GM18526 (cell line): ENCODE measurements around the gene RNF157.

Source experiments
- POLR2A ChIP-seq: IDR thresholded peaks from 3 replicates; pipeline ENCODE4 v1.6.1; 2011; ENCODE audit not compliant: insufficient read length; ENCODE audit errors: extremely low read depth

Gene RNF157

DNA sequence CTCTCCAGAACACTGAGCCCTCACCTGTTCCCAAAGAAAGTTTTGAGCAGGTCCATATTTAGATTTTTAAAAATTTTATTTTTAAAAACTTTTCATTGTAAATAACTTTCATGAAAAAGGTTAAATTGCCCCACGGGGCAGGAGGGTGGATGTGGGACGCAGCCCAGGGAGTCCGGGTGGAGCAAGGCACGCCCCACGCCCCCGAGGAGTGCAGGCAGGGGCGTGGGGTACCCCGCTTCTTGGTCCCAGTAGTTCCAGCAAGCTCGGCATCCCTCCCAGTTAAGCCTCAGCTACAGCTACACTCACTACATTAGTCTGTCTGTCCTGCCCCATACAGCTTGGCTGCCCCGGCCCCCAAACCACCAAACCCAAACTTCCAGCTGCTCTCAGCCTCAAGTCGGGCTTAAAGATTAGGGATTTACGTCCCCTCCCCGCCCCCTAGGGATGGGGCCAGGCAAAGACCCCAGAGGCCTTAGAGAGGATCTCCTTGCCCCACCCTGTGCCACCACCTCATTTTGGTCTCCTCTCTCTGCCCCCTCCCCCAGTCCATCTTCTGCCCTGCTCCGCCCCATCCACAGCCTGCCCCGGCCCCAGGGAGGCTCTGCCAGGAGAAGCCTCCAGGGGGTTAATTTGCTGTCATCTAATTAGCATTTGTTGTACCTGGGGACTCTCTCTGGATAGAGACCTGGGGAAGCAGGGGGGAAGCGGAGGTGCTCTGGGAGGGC, 103.9 kb downstream of the RNF157 start:
- TF ChIP-seq POLR2A = no peak

DNA sequence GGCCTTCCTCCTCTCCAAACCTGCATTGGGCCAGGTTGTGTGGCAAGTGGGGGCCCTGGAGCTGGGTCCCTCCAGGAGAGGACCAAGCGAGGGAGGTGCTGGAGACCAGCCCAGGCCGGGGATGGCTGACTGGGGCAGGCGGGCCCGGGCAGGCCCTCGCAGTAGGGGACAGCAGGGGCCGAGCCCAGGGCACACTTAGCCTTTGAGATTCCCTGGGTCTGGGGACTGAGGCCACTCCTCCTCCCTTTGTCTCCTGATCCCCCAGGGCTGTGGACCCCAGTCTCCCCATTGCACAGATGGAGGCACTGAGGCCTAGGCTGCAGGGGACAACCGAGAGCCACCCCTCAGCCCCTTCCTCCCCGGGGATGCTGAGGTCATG, 104.5 kb downstream of the RNF157 start:
- TF ChIP-seq POLR2A = no peak

DNA sequence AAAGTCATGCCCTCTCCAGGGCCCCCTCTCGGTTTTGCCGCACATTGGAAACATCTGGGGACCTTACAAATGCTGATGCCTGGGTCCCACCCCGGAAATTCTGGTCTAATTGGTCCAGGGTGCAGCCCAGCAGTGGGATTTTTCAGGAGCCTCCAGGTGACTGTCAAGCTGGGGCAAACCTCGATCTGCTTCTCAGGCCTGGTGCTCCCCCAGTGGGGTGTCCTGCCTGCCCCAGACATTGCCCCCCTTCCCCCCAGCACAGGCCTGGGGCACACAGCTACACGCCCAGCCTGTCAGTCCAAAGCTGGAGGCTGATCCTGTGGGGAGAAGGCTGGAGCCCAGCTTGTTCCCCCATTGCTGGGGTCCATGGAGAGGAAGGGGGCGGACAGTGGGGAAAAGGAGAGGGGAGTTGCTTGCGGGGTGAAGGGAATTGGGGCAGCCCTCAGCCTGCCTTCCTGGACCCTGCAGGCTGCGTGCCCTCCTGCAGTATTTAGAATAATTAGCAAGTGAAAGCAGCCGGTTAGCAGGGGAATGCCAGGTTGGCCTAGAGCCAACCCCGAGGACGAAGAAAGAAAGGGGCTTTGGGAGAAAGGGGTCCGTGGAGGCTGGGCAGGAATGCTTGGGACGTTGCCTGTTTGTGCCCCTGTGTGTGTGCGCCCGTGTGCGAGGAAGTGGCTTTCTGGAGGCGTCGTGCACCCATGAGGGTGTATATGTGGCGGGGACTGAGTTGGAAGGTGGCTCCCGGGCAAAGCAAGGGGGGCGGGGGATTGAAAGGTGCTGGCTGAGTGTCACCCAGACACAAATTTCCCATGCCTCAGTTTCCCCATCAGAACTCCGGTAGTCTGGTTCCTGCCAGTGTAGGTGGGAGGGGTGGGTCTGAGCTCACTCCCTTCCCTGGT, 105.1 kb downstream of the RNF157 start:
- TF ChIP-seq POLR2A = no peak

DNA sequence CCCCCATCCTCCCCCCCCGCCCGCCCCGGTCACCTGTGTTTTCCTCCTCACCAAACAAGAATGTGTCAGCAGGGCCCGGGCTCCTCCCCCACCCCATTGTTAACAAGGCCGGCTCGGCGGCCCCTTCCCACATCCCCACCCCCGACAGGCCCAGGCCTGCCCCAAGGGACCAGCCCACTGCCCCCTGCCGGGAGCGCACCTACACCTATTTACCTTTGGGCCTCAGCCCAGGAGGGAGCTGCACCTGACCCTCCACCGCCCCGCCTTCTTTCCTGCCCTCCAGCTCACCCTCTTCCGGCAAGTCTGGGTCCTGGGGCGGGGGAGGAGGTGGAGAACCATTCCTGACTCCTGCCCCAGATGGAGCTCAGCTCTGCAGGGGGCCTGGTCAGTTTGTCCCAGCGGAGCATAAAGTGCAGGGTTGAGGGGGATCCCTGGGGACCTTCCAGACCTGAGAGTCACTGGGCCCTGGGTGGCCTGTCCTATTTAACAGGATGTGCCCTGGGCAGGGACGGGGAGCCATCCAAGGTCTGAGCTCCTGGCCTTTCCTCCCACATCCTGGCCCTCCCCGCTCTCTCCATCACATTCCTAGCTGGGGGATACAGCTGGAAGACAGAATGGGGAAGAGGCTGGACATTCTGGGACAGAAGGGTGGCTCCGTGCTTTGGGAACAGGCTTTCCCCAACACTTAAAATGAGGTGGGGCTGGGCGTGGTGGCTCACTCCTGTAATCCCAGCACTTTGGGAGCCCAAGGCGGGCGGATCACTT, 107.5 kb downstream of the RNF157 start:
- TF ChIP-seq POLR2A = no peak

DNA sequence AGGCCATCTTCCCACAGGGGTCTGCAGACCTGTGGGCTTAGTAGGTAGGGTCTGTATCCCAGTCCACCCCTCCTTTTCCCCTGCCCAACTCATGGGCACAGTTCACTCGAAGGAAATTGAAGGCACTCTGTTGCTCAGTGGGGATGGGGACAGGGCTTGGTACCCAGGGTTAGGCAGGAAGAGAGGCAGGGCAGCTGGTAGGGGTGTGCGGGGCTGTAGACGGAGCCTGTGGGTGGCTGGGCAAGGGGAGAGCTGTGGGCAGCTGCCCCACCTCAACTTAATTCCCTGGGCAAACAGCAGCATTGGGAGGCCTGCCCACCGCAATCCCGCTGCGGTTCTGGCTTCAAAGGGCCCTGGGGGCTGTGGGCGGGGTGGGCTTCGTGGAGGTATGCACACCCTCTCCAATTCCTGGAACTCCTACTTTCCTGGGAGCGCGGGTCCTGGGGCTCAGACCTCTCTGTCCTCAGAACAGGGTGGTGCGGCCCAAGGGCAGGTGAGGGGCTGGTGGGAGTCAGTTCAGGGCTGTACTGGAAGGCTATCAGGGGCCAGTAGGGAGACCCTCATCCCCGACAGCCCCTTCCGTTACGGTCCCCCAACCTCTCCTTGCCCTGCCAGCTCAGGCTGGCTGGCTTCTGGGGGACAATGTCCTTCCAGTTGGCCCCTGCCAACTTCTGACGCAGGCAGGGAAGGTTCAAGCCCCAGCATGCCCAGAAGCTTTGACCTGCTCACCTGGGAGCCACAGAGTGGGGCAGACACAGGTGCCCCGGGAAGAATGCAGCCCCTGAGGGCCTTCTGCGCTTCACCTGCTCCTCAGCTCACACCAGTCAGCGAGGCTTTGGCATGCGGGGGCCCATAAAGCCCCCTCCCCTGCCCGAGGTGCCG, 108.4 kb downstream of the RNF157 start:
- TF ChIP-seq POLR2A = no peak

DNA sequence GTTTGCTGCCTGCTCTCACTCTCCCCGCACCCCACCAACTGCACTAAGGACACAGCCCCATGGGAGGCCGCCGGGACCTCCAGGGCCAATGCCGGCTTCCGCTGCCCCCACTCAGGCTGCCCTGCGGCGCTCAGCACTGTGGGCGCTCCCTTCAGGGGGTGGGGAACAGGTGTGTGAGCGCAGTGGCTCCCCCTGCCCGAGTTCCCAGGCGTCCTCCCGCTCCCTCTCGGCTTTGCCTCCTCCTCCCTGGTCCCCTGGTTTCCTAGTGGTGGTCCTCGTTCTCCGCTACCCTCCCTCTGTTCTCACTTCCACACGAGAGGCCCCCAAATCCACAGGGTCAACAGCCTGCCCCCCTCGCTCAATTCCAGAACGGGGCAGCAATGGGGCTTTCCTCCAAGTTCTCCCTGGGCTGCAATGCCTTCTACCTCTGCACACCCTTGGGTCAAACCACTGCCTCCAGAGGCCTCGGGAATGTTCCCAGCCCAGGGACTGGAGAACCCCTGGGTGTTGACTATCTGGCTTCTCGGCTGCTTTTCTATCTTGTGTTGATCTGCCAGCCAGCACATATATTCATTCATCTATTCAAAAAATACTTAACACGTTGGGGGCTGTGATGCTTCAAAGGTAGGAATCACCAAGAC, 109.1 kb downstream of the RNF157 start:
- TF ChIP-seq POLR2A = no peak

DNA sequence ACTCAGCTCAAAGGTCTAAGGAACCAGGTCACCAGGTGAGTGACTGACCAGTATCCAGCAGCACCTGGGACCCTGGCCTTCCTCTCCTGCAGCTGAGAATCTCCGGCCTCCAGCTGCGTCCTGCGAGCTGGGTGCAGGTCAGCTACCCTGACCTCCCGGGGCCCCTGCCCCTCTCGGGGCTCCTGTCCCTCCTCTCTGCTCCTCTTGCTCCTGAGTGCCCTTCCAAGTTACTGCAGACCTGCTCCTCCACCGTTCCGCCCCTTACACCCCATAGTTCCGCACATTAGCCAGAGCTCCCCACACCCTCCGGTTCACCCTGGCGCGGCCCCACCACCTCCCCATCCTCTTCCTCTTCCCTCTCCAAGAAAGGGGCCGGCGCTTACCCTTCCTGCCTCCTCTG, 109.8 kb downstream of the RNF157 start:
- no peak for TF ChIP-seq POLR2A

DNA sequence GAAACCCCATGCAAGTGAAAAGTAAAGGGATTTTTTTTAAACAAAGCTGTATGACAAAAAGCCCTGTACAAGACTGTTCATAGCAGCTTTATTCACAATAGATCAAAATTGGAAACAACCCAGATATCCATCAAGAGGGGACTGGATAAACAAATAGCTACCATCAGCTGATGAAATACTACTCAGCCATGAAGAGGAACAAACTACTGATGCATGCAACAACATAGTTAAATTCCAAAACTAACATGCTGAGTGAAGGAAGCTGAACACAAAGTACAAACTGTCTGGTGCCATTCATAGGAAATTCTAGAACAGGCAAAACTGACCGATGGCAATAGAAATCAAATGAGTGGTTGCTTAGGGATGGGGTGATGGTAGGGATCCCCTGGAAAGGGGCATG, 114.4 kb downstream of the RNF157 start:
- no peak for TF ChIP-seq POLR2A

DNA sequence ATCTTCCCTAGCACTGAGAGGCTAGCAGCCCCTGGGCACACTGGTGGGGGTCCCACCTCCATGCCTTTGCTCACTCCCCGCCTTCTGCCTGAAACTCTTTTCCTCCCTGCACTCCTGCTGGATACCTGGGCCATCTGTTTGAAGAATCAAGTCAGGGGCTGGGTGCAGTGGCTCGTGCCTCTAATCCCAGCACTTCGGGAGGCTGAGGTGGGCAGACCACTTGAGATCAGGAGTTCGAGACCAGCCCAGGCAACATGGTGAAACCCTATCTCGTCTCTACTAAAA, 115.0 kb downstream of the RNF157 start:
- no peak for TF ChIP-seq POLR2A

DNA sequence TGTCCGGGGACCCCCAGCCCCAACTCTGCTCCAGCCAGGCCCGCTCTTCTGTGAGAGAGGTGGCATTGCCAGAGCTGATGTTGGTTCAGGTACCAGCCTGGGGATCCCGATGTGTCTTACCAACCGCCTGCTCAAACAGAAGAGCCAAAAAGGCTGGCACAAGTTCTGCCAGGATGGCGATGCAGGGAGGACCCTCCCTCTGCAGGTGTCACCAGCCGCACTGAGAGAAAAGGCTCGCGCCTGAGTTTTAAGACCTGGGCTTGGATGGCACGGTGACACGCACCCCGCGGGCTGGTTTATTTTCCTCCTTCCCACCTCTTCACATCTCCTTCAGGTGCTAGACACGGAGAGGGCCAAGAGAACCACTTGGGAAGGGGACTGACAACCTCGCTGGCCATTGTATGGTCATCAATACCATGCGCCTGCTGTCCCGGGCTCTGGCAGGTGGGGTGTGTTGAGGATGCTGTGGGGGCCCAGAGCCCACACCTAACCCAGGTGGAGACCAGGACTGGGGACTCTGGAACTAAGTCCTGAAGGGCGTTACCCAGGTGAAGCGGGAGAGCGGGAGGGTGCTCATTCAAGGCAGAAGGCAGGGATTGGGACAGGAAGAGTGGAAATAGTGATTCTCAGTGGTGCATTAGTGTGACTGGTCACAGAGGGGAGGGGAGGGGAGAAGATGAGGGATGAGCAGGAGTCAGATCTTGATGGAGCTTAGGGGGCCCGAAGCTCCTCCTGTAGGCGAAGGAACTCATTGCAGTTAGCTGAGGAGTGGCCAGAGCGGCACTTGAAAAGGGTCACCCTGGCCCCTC, 115.5 kb downstream of the RNF157 start:
- TF ChIP-seq POLR2A = no peak

DNA sequence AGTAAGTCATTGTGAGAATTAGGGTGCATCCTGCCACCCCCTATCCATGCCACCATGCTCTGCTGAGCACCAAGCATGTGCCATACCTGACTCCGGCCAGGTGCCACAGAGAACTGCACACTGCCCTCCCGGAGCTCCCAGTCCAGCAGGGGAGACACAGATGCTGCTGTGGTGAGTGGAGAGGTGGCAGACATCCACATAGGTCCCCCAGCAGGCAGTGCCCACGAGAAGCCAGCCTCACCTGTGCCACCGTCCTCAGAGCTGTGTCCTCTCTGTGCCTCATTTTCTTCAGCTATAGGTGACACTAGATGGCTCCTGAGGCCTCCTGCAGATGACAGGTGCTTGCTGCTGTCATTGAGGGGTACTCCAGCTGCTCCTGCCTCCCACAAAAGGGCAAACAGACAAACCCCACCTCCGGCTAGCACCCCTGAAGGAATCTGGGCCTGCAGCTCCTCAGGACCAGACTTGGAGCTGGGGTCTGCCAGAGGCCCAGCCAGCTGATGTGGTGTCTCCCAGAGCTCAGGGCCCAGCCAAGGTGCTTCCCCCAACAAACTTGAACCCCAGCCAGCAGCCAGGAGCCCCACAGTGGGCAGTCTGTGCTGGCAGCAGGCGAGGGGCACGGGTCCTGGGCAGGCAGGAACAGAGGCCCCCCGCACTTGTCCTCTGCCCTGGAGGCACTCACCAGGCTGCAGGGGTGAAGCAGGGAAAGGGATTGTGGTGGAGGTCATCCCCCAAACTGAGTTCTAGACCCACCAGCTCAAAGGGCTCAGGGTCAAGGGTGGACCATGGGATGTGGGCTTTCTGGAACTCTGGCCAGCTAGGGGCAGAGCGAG, 116.3 kb downstream of the RNF157 start:
- TF ChIP-seq POLR2A = no peak

DNA sequence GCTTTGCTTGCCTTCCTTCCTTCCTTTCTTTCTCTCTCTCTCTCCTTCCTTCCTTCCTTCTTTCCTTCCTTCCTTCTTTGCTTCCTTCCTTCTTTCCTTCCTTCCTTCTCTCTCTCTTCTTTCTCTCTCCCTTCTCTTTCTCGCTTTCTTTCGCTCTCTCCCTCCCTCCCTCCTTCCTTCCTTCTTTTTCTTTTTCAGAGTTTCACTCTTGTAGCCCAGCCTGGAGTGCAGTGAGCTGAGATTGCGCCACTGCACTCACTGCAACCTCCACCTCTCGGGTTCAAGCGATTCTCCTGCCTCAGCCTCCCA, 117.1 kb downstream of the RNF157 start:
- TF ChIP-seq POLR2A = no peak
